GM12801 (cell line): ENCODE data around the gene MET.

Experiments used
- TF ChIP-seq, protein P1 (sequence below): IDR thresholded peaks from one replicate; pipeline ENCODE4 v1.5.1; 2011; ENCODE audit warnings: control low read depth; ENCODE audit not compliant: insufficient read length; ENCODE audit errors: extremely low read depth

Gene MET

DNA sequence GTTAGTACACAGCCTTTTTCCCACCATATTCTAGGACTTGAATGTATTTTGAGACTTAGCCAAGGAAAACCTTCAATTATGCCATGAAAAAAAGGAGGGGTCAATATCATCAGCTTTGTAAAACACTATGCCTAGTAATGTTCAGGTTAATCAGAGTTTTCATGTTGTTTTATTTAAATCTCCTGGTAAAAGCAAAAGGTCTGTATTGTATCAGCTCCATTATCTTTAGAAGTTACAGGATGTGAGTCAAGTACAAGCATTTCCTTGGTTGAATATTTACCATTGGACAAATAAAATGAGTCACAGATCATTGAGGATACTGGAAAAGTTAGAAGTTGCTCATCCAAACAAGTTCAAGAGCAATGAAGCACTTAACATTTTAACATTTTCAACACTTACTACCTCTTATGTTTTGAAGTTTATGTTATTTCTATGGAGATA is 100.4 kb downstream of the MET start:
- TF ChIP-seq, protein P1, sequence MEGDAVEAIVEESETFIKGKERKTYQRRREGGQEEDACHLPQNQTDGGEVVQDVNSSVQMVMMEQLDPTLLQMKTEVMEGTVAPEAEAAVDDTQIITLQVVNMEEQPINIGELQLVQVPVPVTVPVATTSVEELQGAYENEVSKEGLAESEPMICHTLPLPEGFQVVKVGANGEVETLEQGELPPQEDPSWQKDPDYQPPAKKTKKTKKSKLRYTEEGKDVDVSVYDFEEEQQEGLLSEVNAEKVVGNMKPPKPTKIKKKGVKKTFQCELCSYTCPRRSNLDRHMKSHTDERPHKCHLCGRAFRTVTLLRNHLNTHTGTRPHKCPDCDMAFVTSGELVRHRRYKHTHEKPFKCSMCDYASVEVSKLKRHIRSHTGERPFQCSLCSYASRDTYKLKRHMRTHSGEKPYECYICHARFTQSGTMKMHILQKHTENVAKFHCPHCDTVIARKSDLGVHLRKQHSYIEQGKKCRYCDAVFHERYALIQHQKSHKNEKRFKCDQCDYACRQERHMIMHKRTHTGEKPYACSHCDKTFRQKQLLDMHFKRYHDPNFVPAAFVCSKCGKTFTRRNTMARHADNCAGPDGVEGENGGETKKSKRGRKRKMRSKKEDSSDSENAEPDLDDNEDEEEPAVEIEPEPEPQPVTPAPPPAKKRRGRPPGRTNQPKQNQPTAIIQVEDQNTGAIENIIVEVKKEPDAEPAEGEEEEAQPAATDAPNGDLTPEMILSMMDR: no peak

GRCh38 chr7:116772926-116773749 is 101.1 kb downstream of the MET start:
- TF ChIP-seq, protein P1: no peak

DNA sequence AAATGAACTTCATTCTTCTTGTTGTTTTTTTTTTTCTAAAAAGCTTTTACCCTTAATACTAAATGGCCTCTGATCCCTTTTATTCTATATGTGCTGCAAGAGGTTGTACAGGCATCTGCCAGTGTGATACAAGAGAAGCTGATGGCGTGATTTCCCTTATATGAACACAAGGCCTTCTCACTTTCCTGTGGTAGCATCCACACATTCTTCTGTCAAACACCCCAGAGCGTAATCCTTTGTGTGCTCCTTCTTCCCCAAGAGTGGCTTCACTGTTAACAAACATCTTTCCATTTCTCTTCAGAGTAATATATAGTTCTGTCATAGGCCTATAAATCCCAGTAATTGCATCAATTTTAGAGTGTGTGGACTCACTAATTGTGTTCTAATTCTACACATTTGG is 104.0 kb downstream of the MET start:
- TF ChIP-seq, protein P1: no peak

DNA sequence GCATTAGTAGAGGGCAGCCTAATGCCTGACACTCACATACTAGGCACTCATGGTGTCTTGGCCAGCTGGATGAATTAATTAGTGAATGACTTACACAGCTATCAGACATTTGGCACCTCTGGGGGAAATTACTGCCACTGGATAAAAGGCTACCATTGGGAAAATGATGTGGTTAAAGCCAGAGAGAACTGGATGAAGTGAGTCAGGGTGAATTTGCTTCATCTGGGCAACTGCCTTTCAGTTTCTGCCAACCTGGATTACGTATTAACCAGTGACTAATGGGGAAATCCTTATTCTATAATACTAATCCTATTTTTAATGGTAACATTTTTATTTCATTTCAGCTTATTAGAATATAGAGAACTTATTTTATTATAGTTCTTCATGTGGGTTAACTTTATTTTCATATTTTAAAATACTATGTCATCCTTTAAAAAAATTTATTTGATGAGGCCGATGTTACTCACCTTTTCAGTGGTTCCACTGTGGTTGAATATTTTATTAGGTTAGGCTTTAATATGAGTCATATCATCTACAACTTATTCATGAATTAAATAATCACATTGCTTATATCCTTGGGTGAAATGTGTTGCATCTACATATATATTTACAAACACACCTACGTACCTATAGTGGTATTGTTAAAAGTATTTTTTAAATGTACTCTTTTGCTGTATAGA is 104.8 kb downstream of the MET start:
- TF ChIP-seq, protein P1: no peak

- TF ChIP-seq, protein P1: no peak
These were observed 105.8 kb downstream of the MET start for GRCh38 chr7:116777651-116778281.

GRCh38 chr7:116779216-116779615 is 107.2 kb downstream of the MET start:
- TF ChIP-seq, protein P1: no peak

GRCh38 chr7:116779931-116780330 is 107.9 kb downstream of the MET start:
- TF ChIP-seq, protein P1: no peak
